ENCODE measurements around the gene SPSB1. TPM values are rescaled to one million over a fixed set of nuclear protein-coding genes. Genes with fewer than 3 reads are reported as not detected.

SPSB1 gene
- polyA plus RNA-seq, 4 donors = 24.1 to 69.1 (median 32.6) TPM

DNA sequence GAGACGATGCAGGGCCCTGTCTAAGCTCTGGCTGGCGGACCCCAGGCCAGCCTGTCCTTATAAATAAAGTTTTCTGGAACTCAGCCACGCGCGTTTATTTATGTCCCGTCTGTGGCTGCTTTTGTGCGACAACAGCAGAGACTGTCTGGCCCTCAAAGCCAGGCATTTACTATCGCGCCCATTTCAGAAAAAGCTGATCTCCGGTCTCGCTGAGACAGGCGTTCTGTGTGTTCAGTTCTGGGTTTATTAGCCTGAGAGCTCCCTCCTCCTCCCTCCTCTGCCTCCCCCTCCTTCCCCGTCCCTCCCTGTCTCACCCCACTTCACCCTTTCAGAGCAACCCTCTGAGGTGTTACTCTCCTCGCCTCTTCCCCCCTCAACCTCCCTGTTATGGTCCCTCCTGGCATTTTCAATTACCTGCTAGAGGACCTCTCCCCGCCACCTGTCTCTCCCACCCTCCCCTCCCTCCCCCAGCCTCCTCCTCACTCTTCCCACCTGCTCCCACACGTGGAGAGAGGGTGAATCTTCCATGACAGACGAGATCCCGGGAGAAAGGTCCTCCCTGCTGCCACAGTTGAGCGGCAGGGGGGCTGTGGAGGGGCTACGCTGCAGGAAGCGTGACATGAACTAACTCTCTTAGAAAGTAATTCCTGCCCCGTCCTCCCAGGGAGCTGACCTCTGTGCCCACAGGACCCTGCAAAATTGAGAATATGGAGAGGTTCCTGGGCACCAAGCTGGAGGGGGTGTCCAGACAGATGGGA lies 59.9 kb downstream of the SPSB1 start:
- Histone ChIP-seq H3K36me3 (ENCODE audit: control insufficient read depth in 3 of 3, insufficient read depth in 2 of 3, low read depth in 1 of 3, low read length in 3 of 3) (peaks cover 2 to 74% (median 2%) of the 10 kb centered on the region in 3 donors), H3K27ac (ENCODE audit: low read depth in 1 of 3, low read length in 2 of 3) (no peak overlapping the region), H3K4me1 (ENCODE audit: control insufficient read depth in 3 of 3, insufficient read depth in 2 of 3, low read depth in 1 of 3, low read length in 2 of 3) (peaks cover 0 to 21% (median 0%) of the 10 kb centered on the region in 3 donors), H3K4me3 (ENCODE audit: low read depth in 1 of 3, low read length in 3 of 3) (no peak overlapping the region), H3K9me3 (ENCODE audit: control insufficient read depth in 2 of 2, insufficient read depth in 1 of 2, low read depth in 1 of 2, low read length in 1 of 2) (no peaks in the 10 kb centered on the region), H3K27me3 (ENCODE audit: control insufficient read depth in 3 of 3, insufficient read depth in 3 of 3, low read length in 3 of 3) (no peaks in the 10 kb centered on the region)
- FAIRE-seq (no peak), DNase-seq (no peak)
- WGBS, 3 donors = 70 to 82% (median 74%) methylated on average over 21 to 22 of the region's 22 CpGs

- Histone ChIP-seq H3K27ac (ENCODE audit: low read depth in 1 of 3, low read length in 2 of 3) (no peak overlapping the region), H3K27me3 (ENCODE audit: control insufficient read depth in 3 of 3, insufficient read depth in 3 of 3, low read length in 3 of 3) (no peaks in the 10 kb centered on the region), H3K9me3 (ENCODE audit: control insufficient read depth in 2 of 2, insufficient read depth in 1 of 2, low read depth in 1 of 2, low read length in 1 of 2) (no peaks in the 10 kb centered on the region), H3K4me1 (ENCODE audit: control insufficient read depth in 3 of 3, insufficient read depth in 2 of 3, low read depth in 1 of 3, low read length in 2 of 3) (peaks cover 0 to 16% (median 0%) of the 10 kb centered on the region in 3 donors), H3K36me3 (ENCODE audit: control insufficient read depth in 3 of 3, insufficient read depth in 2 of 3, low read depth in 1 of 3, low read length in 3 of 3) (peaks cover 3 to 76% (median 10%) of the 10 kb centered on the region in 3 donors), H3K4me3 (ENCODE audit: low read depth in 1 of 3, low read length in 3 of 3) (no peak overlapping the region)
- DNase-seq = no peak
- no peak for FAIRE-seq
- WGBS, 3 donors = 86 to 92% (median 89%) methylated on average over 16 of the region's 16 CpGs
Measured at GRCh38 chr1:9355503-9355902, 62.8 kb downstream of the SPSB1 start.

DNA sequence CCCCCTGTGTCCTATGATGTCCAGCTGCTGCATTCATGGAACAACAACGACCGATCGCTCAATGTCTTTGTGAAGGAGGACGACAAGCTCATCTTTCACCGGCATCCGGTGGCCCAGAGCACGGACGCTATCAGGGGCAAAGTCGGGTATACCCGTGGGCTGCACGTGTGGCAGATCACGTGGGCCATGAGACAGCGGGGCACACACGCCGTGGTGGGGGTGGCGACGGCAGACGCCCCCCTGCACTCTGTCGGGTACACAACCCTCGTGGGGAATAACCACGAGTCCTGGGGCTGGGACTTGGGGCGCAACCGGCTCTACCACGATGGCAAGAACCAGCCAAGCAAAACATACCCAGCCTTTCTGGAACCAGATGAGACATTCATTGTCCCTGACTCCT lies 63.3 kb downstream of the SPSB1 start:
- DNase-seq (no peak), FAIRE-seq (no peak)
- Histone ChIP-seq H3K4me3 (ENCODE audit: low read depth in 1 of 3, low read length in 3 of 3) (no peak overlapping the region), H3K27ac (ENCODE audit: low read depth in 1 of 3, low read length in 2 of 3) (no peak overlapping the region), H3K27me3 (ENCODE audit: control insufficient read depth in 3 of 3, insufficient read depth in 3 of 3, low read length in 3 of 3) (no peaks in the 10 kb centered on the region), H3K36me3 (ENCODE audit: control insufficient read depth in 3 of 3, insufficient read depth in 2 of 3, low read depth in 1 of 3, low read length in 3 of 3) (peaks cover 3 to 75% (median 13%) of the 10 kb centered on the region in 3 donors), H3K4me1 (ENCODE audit: control insufficient read depth in 3 of 3, insufficient read depth in 2 of 3, low read depth in 1 of 3, low read length in 2 of 3) (peaks cover 0 to 13% (median 0%) of the 10 kb centered on the region in 3 donors), H3K9me3 (ENCODE audit: control insufficient read depth in 2 of 2, insufficient read depth in 1 of 2, low read depth in 1 of 2, low read length in 1 of 2) (no peaks in the 10 kb centered on the region)
- WGBS, 3 donors = 91 to 93% (median 93%) methylated on average over 24 of the region's 24 CpGs

GRCh38 chr1:9356829-9357466 lies 64.3 kb downstream of the SPSB1 start:
- no peaks in the 10 kb centered on the region for H3K27me3 ChIP-seq (ENCODE audit: control insufficient read depth in 3 of 3, insufficient read depth in 3 of 3, low read length in 3 of 3)
- no peak for DNase-seq
- no peak overlapping the region for H3K27ac ChIP-seq (ENCODE audit: low read depth in 1 of 3, low read length in 2 of 3)
- no peaks in the 10 kb centered on the region for H3K9me3 ChIP-seq (ENCODE audit: control insufficient read depth in 2 of 2, insufficient read depth in 1 of 2, low read depth in 1 of 2, low read length in 1 of 2)
- H3K4me3 ChIP-seq (ENCODE audit: low read depth in 1 of 3, low read length in 3 of 3) = no peak overlapping the region
- peaks cover 0 to 5% (median 0%) of the 10 kb centered on the region in 3 donors for H3K4me1 ChIP-seq (ENCODE audit: control insufficient read depth in 3 of 3, insufficient read depth in 2 of 3, low read depth in 1 of 3, low read length in 2 of 3)
- no peak for FAIRE-seq
- H3K36me3 ChIP-seq (ENCODE audit: control insufficient read depth in 3 of 3, insufficient read depth in 2 of 3, low read depth in 1 of 3, low read length in 3 of 3) = peaks cover 3 to 80% (median 13%) of the 10 kb centered on the region in 3 donors
- WGBS, 3 donors = 94 to 100% (median 94%) methylated on average over 2 of the region's 2 CpGs

- 91 to 94% (median 94%) methylated on average over 8 of the region's 8 CpGs for WGBS, 3 donors
- Histone ChIP-seq H3K4me3 (ENCODE audit: low read depth in 1 of 3, low read length in 3 of 3) (no peak overlapping the region), H3K27me3 (ENCODE audit: control insufficient read depth in 3 of 3, insufficient read depth in 3 of 3, low read length in 3 of 3) (no peaks in the 10 kb centered on the region), H3K27ac (ENCODE audit: low read depth in 1 of 3, low read length in 2 of 3) (no peak overlapping the region), H3K36me3 (ENCODE audit: control insufficient read depth in 3 of 3, insufficient read depth in 2 of 3, low read depth in 1 of 3, low read length in 3 of 3) (peaks cover 3 to 85% (median 13%) of the 10 kb centered on the region in 3 donors), H3K9me3 (ENCODE audit: control insufficient read depth in 2 of 2, insufficient read depth in 1 of 2, low read depth in 1 of 2, low read length in 1 of 2) (no peaks in the 10 kb centered on the region), H3K4me1 (ENCODE audit: control insufficient read depth in 3 of 3, insufficient read depth in 2 of 3, low read depth in 1 of 3, low read length in 2 of 3) (peaks cover 0 to 6% (median 0%) of the 10 kb centered on the region in 3 donors)
- FAIRE-seq (no peak), DNase-seq (no peak)
Measured at GRCh38 chr1:9357958-9358357, 65.3 kb downstream of the SPSB1 start.

DNA sequence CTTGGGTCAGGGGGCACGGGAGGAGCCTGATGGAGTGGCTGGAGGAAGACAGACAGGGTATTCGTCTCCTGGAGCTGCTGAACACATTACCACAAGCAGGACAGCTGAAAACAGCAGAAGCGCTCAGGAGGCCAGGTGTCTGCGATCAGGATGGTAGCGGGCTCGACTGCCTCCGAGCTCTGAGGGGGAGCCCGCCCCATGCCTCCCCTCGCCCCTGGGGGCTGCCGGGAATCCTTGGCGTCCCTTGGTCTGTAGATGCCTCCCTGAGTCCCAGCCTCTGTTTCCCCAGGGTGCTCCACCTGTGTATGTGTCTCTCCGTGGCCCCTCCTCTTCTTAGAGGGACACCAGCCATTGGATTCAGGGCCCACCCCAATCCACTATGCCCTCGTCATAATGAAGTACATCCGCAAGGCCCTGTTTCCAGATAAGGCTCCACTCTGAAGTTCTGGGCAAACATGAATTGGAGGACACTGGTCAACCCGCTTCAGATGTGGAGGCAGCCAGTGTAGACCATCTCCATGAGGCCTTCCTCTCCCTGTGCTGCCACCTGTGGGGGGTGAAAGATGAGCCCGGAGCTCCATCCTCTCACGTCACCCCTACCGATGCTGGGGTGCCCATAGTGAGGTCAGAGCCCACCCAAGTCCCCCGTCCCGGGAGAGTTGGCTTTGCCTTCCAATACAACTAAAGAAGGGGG lies 67.8 kb downstream of the SPSB1 start:
- Histone ChIP-seq H3K4me3 (ENCODE audit: low read depth in 1 of 3, low read length in 3 of 3) (no peak overlapping the region), H3K4me1 (ENCODE audit: control insufficient read depth in 3 of 3, insufficient read depth in 2 of 3, low read depth in 1 of 3, low read length in 2 of 3) (peaks cover 0 to 12% (median 0%) of the 10 kb centered on the region in 3 donors), H3K27me3 (ENCODE audit: control insufficient read depth in 3 of 3, insufficient read depth in 3 of 3, low read length in 3 of 3) (no peaks in the 10 kb centered on the region), H3K9me3 (ENCODE audit: control insufficient read depth in 2 of 2, insufficient read depth in 1 of 2, low read depth in 1 of 2, low read length in 1 of 2) (no peaks in the 10 kb centered on the region), H3K27ac (ENCODE audit: low read depth in 1 of 3, low read length in 2 of 3) (no peak overlapping the region), H3K36me3 (ENCODE audit: control insufficient read depth in 3 of 3, insufficient read depth in 2 of 3, low read depth in 1 of 3, low read length in 3 of 3) (peaks cover 3 to 77% (median 13%) of the 10 kb centered on the region in 3 donors)
- WGBS, 3 donors = 88 to 95% (median 91%) methylated on average over 19 to 20 of the region's 20 CpGs
- FAIRE-seq (no peak), DNase-seq (no peak)

DNA sequence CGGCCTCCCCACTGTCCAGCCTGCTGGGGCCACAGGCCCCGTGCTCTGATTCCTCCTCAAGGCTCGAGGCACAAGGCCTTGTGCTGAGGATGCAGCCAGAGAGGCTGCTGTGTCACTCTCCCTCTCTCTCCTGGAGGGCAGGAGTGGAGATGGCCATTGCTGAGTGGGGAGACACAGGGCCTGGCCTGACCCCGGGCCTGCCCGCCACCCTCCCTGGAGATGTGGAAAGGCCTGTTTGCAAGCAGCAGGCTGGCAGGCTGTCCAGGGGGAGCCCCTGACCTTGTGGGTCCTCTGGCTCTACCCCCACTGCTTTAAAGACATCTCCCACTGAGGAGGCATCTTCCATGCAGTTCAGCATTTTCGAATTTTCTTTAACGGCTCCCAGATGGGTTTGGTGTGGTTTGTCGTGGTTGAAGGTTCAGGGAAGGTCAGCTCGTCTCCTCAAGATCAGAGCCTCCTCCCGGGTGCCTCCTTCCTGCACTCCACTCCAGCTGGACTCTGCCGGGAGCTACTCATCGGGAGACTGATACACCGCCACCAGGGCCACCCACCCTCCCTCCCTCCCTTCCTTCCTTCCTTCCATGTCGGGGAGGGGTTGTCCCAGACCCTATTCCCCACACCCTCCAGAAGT lies 69.1 kb downstream of the SPSB1 start:
- Histone ChIP-seq H3K9me3 (ENCODE audit: control insufficient read depth in 2 of 2, insufficient read depth in 1 of 2, low read depth in 1 of 2, low read length in 1 of 2) (no peaks in the 10 kb centered on the region), H3K36me3 (ENCODE audit: control insufficient read depth in 3 of 3, insufficient read depth in 2 of 3, low read depth in 1 of 3, low read length in 3 of 3) (peaks cover 3 to 76% (median 13%) of the 10 kb centered on the region in 3 donors), H3K4me1 (ENCODE audit: control insufficient read depth in 3 of 3, insufficient read depth in 2 of 3, low read depth in 1 of 3, low read length in 2 of 3) (peaks cover 0 to 12% (median 0%) of the 10 kb centered on the region in 3 donors), H3K27ac (ENCODE audit: low read depth in 1 of 3, low read length in 2 of 3) (peak overlapping the region in 2 of 3 donors; percentile 4 to 25), H3K27me3 (ENCODE audit: control insufficient read depth in 3 of 3, insufficient read depth in 3 of 3, low read length in 3 of 3) (no peaks in the 10 kb centered on the region), H3K4me3 (ENCODE audit: low read depth in 1 of 3, low read length in 3 of 3) (no peak overlapping the region)
- DNase-seq (no peak), FAIRE-seq (no peak)
- 58 to 80% (median 70%) methylated on average over 14 of the region's 14 CpGs for whole genome bisulfite sequencing, 3 donors

DNA sequence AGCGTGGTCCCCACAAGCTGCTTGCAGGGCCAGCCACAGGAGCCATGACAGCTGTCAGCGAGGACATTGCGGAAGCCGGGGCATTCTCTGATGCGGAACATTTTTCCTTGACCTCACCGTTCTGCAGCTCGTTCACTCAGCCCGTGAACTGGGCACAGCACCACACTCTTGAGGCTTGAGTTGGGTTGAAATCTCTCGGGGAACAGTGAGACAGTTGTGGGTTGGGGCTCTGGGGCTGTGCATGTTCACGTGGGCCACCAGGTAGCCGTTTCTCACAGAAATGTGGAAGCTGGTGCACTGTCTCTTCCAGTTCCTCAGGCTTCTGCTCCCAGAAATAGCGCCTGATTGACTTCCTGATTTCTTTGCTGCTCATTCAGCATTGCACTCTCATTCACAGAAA lies 69.8 kb downstream of the SPSB1 start:
- DNase-seq (no peak), FAIRE-seq (no peak)
- Histone ChIP-seq H3K4me1 (ENCODE audit: control insufficient read depth in 3 of 3, insufficient read depth in 2 of 3, low read depth in 1 of 3, low read length in 2 of 3) (peaks cover 0 to 12% (median 0%) of the 10 kb centered on the region in 3 donors), H3K36me3 (ENCODE audit: control insufficient read depth in 3 of 3, insufficient read depth in 2 of 3, low read depth in 1 of 3, low read length in 3 of 3) (peaks cover 1 to 80% (median 14%) of the 10 kb centered on the region in 3 donors), H3K27me3 (ENCODE audit: control insufficient read depth in 3 of 3, insufficient read depth in 3 of 3, low read length in 3 of 3) (no peaks in the 10 kb centered on the region), H3K9me3 (ENCODE audit: control insufficient read depth in 2 of 2, insufficient read depth in 1 of 2, low read depth in 1 of 2, low read length in 1 of 2) (no peaks in the 10 kb centered on the region), H3K4me3 (ENCODE audit: low read depth in 1 of 3, low read length in 3 of 3) (no peak overlapping the region), H3K27ac (ENCODE audit: low read depth in 1 of 3, low read length in 2 of 3) (peak overlapping the region in 1 of 3 donors; percentile 20)
- WGBS, 3 donors = 76 to 91% (median 90%) methylated on average over 12 of the region's 12 CpGs
